ENCODE measurements around the gene BTN3A1.
A peak's percentile ranks its signal among the peaks of the same experiment; 100 is the strongest.
"Not testable (repeated sequence)": the region's sequence is repeated elsewhere in the genome, so short reads cannot be mapped to it uniquely, and the experiment has no call there.

BTN3A1 gene

GRCh38 chr6:26461353-26461752 lies 59.3 kb downstream of the BTN3A1 start:
- H3K36me3 Mint-ChIP-seq (ENCODE audit: insufficient read depth): peaks cover 71% of the 10 kb centered on the region

GRCh38 chr6:26464014-26464413 lies 61.9 kb downstream of the BTN3A1 start:
- Mint-ChIP-seq H3K27me3 (no peaks in the 10 kb centered on the region), H3K27ac (ENCODE audit: low read depth) (peak overlapping the region; percentile 50), H3K4me1 (peaks cover 59% of the 10 kb centered on the region), H3K36me3 (ENCODE audit: insufficient read depth) (peaks cover 66% of the 10 kb centered on the region), H3K9me3 (no peaks in the 10 kb centered on the region), H3K4me3 (no peak overlapping the region)
- DNase-seq (ENCODE audit: low spot score in 2 of 2) (no peak), ATAC-seq (replicated peaks; ENCODE audit: extremely low read depth, poor library complexity, severe bottlenecking) (no peak)

More at GRCh38 chr6:26461353-26461752, 59.3 kb downstream of the BTN3A1 start:
- not testable (repeated sequence) for ATAC-seq (replicated peaks; ENCODE audit: extremely low read depth, poor library complexity, severe bottlenecking); H3K27me3 Mint-ChIP-seq; DNase-seq (ENCODE audit: low spot score in 2 of 2); H3K27ac Mint-ChIP-seq (ENCODE audit: low read depth); H3K9me3 Mint-ChIP-seq
- H3K4me3 Mint-ChIP-seq: peak overlapping the region; percentile 97
- H3K4me1 Mint-ChIP-seq: peaks cover 78% of the 10 kb centered on the region

GRCh38 chr6:26464416-26465131 lies 62.5 kb downstream of the BTN3A1 start:
- H3K27ac Mint-ChIP-seq (ENCODE audit: low read depth): peak overlapping the region; percentile 50
- no peaks in the 10 kb centered on the region for H3K9me3 Mint-ChIP-seq
- no peaks in the 10 kb centered on the region for H3K27me3 Mint-ChIP-seq
- H3K4me3 Mint-ChIP-seq: no peak overlapping the region
- peaks cover 60% of the 10 kb centered on the region for H3K36me3 Mint-ChIP-seq (ENCODE audit: insufficient read depth)
- H3K4me1 Mint-ChIP-seq: peaks cover 53% of the 10 kb centered on the region
- no peak for ATAC-seq (replicated peaks; ENCODE audit: extremely low read depth, poor library complexity, severe bottlenecking)
- DNase-seq (ENCODE audit: low spot score in 2 of 2): no peak

Measured in central memory CD8-positive, alpha-beta T cell (primary cell).